ENCODE results near the gene ARF4. TPM values are rescaled to one million over a fixed set of nuclear protein-coding genes. Genes with fewer than 3 reads are reported as not detected.

The ARF4 gene
- total RNA-seq, 4 donors from 2014 or later = 52.5 to 166 (median 108) TPM

GRCh38 chr3:57605683-57606082 is 8.5 kb upstream of the ARF4 start:
- TF ChIP-seq POLR2A (IDR thresholded peaks at IDR 0.05) = no peak
- TF ChIP-seq CTCF (IDR thresholded peaks at IDR 0.05) = no peak
- H3K4me1 ChIP-seq = no peaks in the 10 kb centered on the region
- no peaks in the 10 kb centered on the region for H3K36me3 ChIP-seq
- H3K9me3 ChIP-seq = no peaks in the 10 kb centered on the region
- H3K4me3 ChIP-seq = no peak overlapping the region
- DNase-seq = no peak
- H3K27me3 ChIP-seq = no peaks in the 10 kb centered on the region
- intact Hi-C loops (cut with DNase I; ENCODE audit: low total_unique reads) = no loop called here
- no peak overlapping the region for H3K27ac ChIP-seq

GRCh38 chr3:57604971-57605370 is 7.8 kb upstream of the ARF4 start:
- Histone ChIP-seq H3K27ac (no peak overlapping the region), H3K27me3 (no peaks in the 10 kb centered on the region), H3K4me1 (no peaks in the 10 kb centered on the region), H3K36me3 (no peaks in the 10 kb centered on the region), H3K4me3 (no peak overlapping the region), H3K9me3 (no peaks in the 10 kb centered on the region)
- no peak for DNase-seq
- TF ChIP-seq CTCF (IDR thresholded peaks at IDR 0.05) (no peak), POLR2A (IDR thresholded peaks at IDR 0.05) (no peak)
- intact Hi-C loops (cut with DNase I; ENCODE audit: low total_unique reads) = no loop called here

GRCh38 chr3:57600195-57600594 is 3.1 kb upstream of the ARF4 start:
- intact Hi-C loops (cut with DNase I; ENCODE audit: low total_unique reads) = no loop called here
- DNase-seq = no peak
- H3K4me1 ChIP-seq = peaks cover 0 to 4% of the 10 kb centered on the region in 2 donors
- no peaks in the 10 kb centered on the region for H3K9me3 ChIP-seq
- no peaks in the 10 kb centered on the region for H3K36me3 ChIP-seq
- H3K4me3 ChIP-seq = no peak overlapping the region
- H3K27ac ChIP-seq = no peak overlapping the region
- no peaks in the 10 kb centered on the region for H3K27me3 ChIP-seq
- TF ChIP-seq CTCF (IDR thresholded peaks at IDR 0.05) = no peak

DNA sequence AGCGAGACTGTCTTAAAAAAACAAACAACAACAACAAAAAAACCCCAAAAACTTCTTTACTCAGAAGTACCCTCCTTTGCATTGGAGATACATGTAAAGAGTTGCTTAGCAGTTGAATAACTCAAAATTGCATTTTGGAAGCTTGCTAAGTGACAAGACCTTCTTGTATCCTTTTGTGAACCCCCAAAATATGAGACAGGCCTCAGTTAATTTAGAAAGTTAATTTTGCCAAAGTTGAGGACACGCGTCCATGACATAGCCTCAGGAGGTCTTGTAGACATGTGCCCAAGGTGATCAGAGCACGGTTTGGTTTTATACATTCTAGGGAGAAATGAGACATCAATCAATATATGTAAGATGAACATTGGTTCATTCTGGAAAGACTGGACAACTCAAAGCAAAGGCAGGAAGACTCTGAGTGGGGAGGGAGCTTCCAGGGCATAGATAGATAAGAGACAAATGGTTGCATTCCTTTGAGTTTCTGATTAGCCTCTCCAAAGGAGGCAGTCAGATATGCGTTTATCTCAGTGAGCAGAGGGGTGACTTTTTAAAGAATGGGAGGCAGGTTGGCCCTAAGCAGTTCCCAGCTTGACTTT is 1.7 kb upstream of the ARF4 start:
- no peak for DNase-seq
- Histone ChIP-seq H3K4me3 (peak overlapping the region; percentile 49 to 72), H3K27me3 (no peaks in the 10 kb centered on the region), H3K4me1 (peaks cover 0 to 13% of the 10 kb centered on the region in 2 donors), H3K36me3 (no peaks in the 10 kb centered on the region), H3K27ac (peak overlapping the region; percentile 88 to 98), H3K9me3 (no peaks in the 10 kb centered on the region)
- TF ChIP-seq CTCF (IDR thresholded peaks at IDR 0.05) (no peak), POLR2A (IDR thresholded peaks at IDR 0.05) (no peak)
- intact Hi-C loops (cut with DNase I; ENCODE audit: low total_unique reads) = no loop called here

GRCh38 chr3:57596495-57597126 is 533 bp downstream of the ARF4 start:
- TF ChIP-seq CTCF (IDR thresholded peaks at IDR 0.05) (no peak), POLR2A (IDR thresholded peaks at IDR 0.05) (no peak)
- Histone ChIP-seq H3K4me1 (peaks cover 0 to 13% of the 10 kb centered on the region in 2 donors), H3K36me3 (no peaks in the 10 kb centered on the region), H3K4me3 (peak overlapping the region; percentile 89 to 91), H3K27me3 (no peaks in the 10 kb centered on the region), H3K27ac (peak overlapping the region; percentile 98 to 99), H3K9me3 (no peaks in the 10 kb centered on the region)
- intact Hi-C loops (cut with DNase I; ENCODE audit: low total_unique reads) = no loop called here
- DNase-seq = peak; percentile 62 to 70

Data from uterus (tissue), 4 donors.